NOMO-1 treated with DMSO at 0.1 percent for 48 hours (cell line): ENCODE results near the gene SIX5.
A peak's percentile ranks its signal among the peaks of the same experiment; 100 is the strongest.

ENCODE experiments used
- DNase-seq: peaks from one replicate; lab custom pipeline; 2025; ENCODE audit not compliant: unreplicated experiment; lab: John Stamatoyannopoulos, UW

SIX5 gene

DNA sequence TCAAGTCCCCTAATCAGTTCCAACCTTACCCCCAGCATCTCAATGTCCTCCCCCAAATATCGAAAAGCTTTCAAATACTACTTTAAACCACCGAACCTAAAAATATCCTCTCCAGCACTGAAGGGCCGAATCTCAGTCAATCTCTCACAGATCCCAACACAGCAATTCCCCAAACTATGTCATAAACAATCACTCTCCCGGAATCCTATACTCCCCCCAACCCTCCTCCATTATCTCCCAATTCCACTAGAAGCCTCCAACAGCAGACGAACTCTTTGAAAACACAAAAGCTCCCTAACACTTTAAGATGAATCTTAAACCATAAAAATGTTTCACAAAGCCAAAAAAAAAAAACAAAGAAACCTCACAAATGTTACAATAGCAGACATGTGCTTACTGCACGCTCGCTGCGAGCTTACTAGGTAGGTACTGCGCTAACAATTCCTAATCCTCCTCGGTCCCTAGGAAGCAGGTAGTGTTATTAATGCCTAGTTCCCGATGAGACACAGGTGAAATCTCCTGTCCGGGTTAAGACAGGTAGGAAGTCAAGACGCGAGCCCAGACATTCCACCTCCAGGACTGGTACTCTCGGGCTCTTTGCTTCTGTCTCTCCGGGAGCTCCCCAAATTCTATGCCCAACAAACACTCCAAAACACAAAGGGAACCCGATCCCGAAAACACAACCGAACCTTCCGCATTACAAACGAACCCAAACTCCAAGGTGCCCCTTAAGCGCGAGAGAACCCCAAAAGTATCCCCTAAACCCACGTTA is 52.5 kb downstream of the SIX5 start:
- peak; percentile 11 for DNase-seq

DNA sequence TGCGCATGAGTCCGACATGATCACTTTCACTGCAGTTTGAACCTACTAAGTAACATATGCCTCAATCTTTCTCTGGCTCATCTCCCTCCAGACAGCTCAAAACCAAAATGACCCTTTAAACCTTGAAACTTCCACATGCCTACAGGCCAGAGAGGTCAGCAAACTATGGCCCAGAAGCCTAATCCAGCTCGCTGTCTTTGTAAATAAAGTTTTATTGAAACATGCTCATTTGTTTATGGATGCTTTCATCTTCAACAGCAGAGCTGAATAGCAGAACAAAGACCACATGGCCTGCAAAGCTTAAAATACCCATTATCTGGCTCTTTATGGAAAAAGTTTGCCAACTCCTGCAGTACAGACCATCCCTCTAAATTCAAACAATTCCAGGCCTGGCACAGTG is 53.9 kb downstream of the SIX5 start:
- DNase-seq: no peak
